ENCODE measurements around the gene NTRK3.

GRCh38 chr15:88250826-88251225, 5.7 kb downstream of the NTRK3 start:
- no peak for TF ChIP-seq CTCF (IDR thresholded peaks at IDR 0.05; ENCODE audit: low read depth, low read length)
- no peak for TF ChIP-seq EZH2phosphoT487 (IDR thresholded peaks at IDR 0.05; ENCODE audit: low read depth)
